ENCODE data around the gene TBATA.
A peak's percentile ranks its signal among the peaks of the same experiment; 100 is the strongest.

Gene TBATA

GRCh38 chr10:70761031-70761601, 24.1 kb downstream of the TBATA start:
- FAIRE-seq = no peak

GRCh38 chr10:70760271-70760787, 24.8 kb downstream of the TBATA start:
- FAIRE-seq = no peak

- no peak for FAIRE-seq
These were observed 25.4 kb downstream of the TBATA start for GRCh38 chr10:70759781-70760180.

GRCh38 chr10:70758757-70759514, 26.2 kb downstream of the TBATA start:
- peak; percentile 46 for FAIRE-seq

GRCh38 chr10:70757856-70758255, 27.3 kb downstream of the TBATA start:
- FAIRE-seq = no peak

GRCh38 chr10:70756700-70757360, 28.3 kb downstream of the TBATA start:
- FAIRE-seq = no peak

- FAIRE-seq = no peak
These were observed 31.1 kb downstream of the TBATA start for GRCh38 chr10:70753841-70754621.

GRCh38 chr10:70753026-70753663, 32.0 kb downstream of the TBATA start:
- FAIRE-seq = no peak

- no peak for FAIRE-seq
These were observed 32.6 kb downstream of the TBATA start for GRCh38 chr10:70752571-70752970.

- FAIRE-seq = no peak
These were observed 33.2 kb downstream of the TBATA start for GRCh38 chr10:70751991-70752390.

GRCh38 chr10:70751356-70751755, 33.8 kb downstream of the TBATA start:
- no peak for FAIRE-seq

- no peak for FAIRE-seq
These were observed 34.9 kb downstream of the TBATA start for GRCh38 chr10:70750156-70750703.

GRCh38 chr10:70749756-70750155, 35.4 kb downstream of the TBATA start:
- FAIRE-seq = no peak

GRCh38 chr10:70748801-70749573, 36.2 kb downstream of the TBATA start:
- FAIRE-seq = no peak

GRCh38 chr10:70748305-70748704, 36.9 kb downstream of the TBATA start:
- FAIRE-seq = no peak

GRCh38 chr10:70747192-70747965, 37.8 kb downstream of the TBATA start:
- FAIRE-seq = no peak

GRCh38 chr10:70745555-70745954, 39.6 kb downstream of the TBATA start:
- no peak for FAIRE-seq

- no peak for FAIRE-seq
These were observed 40.5 kb downstream of the TBATA start for GRCh38 chr10:70744617-70745143.

- no peak for FAIRE-seq
These were observed 41.3 kb downstream of the TBATA start for GRCh38 chr10:70743879-70744278.

- no peak for FAIRE-seq
These were observed 41.8 kb downstream of the TBATA start for GRCh38 chr10:70743430-70743788.

Data from A204.1 (cell line).